Stimulated activated CD4-positive, alpha-beta T cell treated with anti-CD3 and anti-CD28 coated beads, Interleukin-1b, Interleukin-23, amount 100 ng/mL, for 48 hours (primary cell): Measurements from ENCODE around the gene JUN.

ENCODE experiments used
- DNase-seq: peaks from one replicate; pipeline ENCODE4 v3.0.0-alpha.2; 2020

JUN gene

GRCh38 chr1:58754073-58754613 lies 29.7 kb downstream of the JUN start:
- DNase-seq: no peak

GRCh38 chr1:58753431-58753866 lies 30.4 kb downstream of the JUN start:
- no peak for DNase-seq

GRCh38 chr1:58749646-58750045 lies 34.2 kb downstream of the JUN start:
- DNase-seq: no peak

- no peak for DNase-seq
Measured at GRCh38 chr1:58748666-58749065, 35.2 kb downstream of the JUN start.

GRCh38 chr1:58746757-58747156 lies 37.1 kb downstream of the JUN start:
- no peak for DNase-seq

GRCh38 chr1:58746182-58746581 lies 37.7 kb downstream of the JUN start:
- no peak for DNase-seq

- no peak for DNase-seq
Measured at GRCh38 chr1:58745666-58746065, 38.2 kb downstream of the JUN start.

- DNase-seq: no peak
Measured at GRCh38 chr1:58745117-58745516, 38.7 kb downstream of the JUN start.

- DNase-seq: no peak
Measured at GRCh38 chr1:58741678-58742553, 41.9 kb downstream of the JUN start.

- no peak for DNase-seq
Measured at GRCh38 chr1:58739856-58740466, 43.9 kb downstream of the JUN start.

- DNase-seq: no peak
Measured at GRCh38 chr1:58738876-58739275, 45.0 kb downstream of the JUN start.

- DNase-seq: no peak
Measured at GRCh38 chr1:58735586-58735985, 48.3 kb downstream of the JUN start.

- DNase-seq: no peak
Measured at GRCh38 chr1:58734630-58735029, 49.2 kb downstream of the JUN start.

- DNase-seq: no peak
Measured at GRCh38 chr1:58732087-58732775, 51.6 kb downstream of the JUN start.
